SK-N-MC (cell line): ENCODE data around the gene LRRIQ4.

Experiments
- DNase-seq: peaks from one replicate; pipeline ENCODE4 v3.0.0-alpha.2; 2011; ENCODE audit warnings: low read depth, low spot score
- H3K27ac ChIP-seq: fragments of 200-600 bp; sonication (generic); 2 replicates; pipeline ENCODE4 v1.5.1; 2016; ENCODE audit warnings: mixed run types
- H3K36me3 ChIP-seq: fragments of 200-600 bp; sonication (generic); 2 replicates; pipeline ENCODE4 v1.6.1; 2017; ENCODE audit warnings: antibody characterized with exemption, low read length, mixed read lengths; ENCODE audit not compliant: insufficient read depth
- H3K4me3 ChIP-seq: fragments of 200-600 bp; sonication (generic); 2 replicates; pipeline ENCODE4 v1.5.1; 2016
- H3K9ac ChIP-seq: fragments of 200-600 bp; sonication (generic); 2 replicates; pipeline ENCODE4 v1.8.0; 2017; ENCODE audit warnings: mixed run types, mixed read lengths; ENCODE audit not compliant: insufficient read length
- H3K9me3 ChIP-seq: fragments of 200-600 bp; sonication (generic); 2 replicates; pipeline ENCODE4 v1.6.1; 2017; ENCODE audit warnings: low read depth, mild to moderate bottlenecking, antibody characterized with exemption, low read length, moderate library complexity, mixed read lengths
- EZH2 ChIP-seq: fragments of 200-600 bp; sonication (generic); IDR thresholded peaks from one replicate; pipeline ENCODE4 v1.6.1; 2017; ENCODE audit warnings: antibody characterized with exemption
- FOXP2 ChIP-seq: optimal IDR thresholded peaks from 2 replicates; pipeline ENCODE3; 2011; ENCODE audit warnings: mild to moderate bottlenecking, moderate library complexity; ENCODE audit not compliant: insufficient read depth; ENCODE audit errors: extremely low read length, control extremely low read depth
- POLR2AphosphoS5 ChIP-seq: IDR thresholded peaks from 2 replicates; pipeline ENCODE4 v1.6.1; 2012; ENCODE audit warnings: mild to moderate bottlenecking, low read depth, low read length, borderline replicate concordance

The LRRIQ4 gene

DNA sequence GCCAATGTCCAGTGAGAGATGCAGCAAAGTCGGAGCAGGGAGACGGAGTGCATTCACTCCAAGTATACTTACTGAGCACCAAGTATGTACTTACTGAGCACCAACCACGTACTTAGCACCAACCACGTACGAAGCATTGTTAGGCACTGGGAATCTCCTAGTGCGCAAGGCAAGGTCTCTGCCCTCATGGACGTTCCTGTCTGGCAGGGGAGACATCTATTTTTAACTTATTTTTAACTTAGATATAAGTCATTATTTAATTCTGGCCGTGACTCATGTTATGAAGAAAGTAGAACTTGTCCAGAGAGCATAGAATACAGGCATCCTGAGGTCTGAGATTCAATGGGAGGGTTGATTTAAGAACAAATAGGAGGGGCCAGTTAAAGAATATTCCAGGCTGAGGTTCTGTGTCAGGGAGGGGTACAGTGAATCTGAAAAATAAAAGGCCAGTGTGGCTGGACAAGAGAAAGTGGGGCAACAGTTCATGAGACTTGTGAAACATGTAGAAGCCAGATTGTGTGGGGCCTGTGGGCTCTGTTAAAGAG, 66.4 kb downstream of the LRRIQ4 start:
- H3K27ac ChIP-seq = no peak overlapping the region
- no peak for DNase-seq
- no peaks in the 10 kb centered on the region for H3K36me3 ChIP-seq
- no peak overlapping the region for H3K4me3 ChIP-seq
- TF ChIP-seq EZH2 (no peak), FOXP2 (no peak), POLR2AphosphoS5 (no peak)
- H3K9ac ChIP-seq = no peak overlapping the region
- H3K9me3 ChIP-seq = no peaks in the 10 kb centered on the region

- H3K9me3 ChIP-seq = no peaks in the 10 kb centered on the region
- no peak overlapping the region for H3K27ac ChIP-seq
- no peak overlapping the region for H3K4me3 ChIP-seq
- H3K9ac ChIP-seq = no peak overlapping the region
- no peak for TF ChIP-seq EZH2
- TF ChIP-seq POLR2AphosphoS5 = no peak
- no peaks in the 10 kb centered on the region for H3K36me3 ChIP-seq
- no peak for DNase-seq
Observed at GRCh38 chr3:169879845-169880575, 67.3 kb downstream of the LRRIQ4 start.

GRCh38 chr3:169880576-169881250, 68.0 kb downstream of the LRRIQ4 start:
- H3K36me3 ChIP-seq = no peaks in the 10 kb centered on the region
- no peak for DNase-seq
- TF ChIP-seq POLR2AphosphoS5 (no peak), FOXP2 (no peak), EZH2 (no peak)
- H3K4me3 ChIP-seq = no peak overlapping the region
- no peak overlapping the region for H3K27ac ChIP-seq
- no peak overlapping the region for H3K9ac ChIP-seq
- H3K9me3 ChIP-seq = no peaks in the 10 kb centered on the region

DNA sequence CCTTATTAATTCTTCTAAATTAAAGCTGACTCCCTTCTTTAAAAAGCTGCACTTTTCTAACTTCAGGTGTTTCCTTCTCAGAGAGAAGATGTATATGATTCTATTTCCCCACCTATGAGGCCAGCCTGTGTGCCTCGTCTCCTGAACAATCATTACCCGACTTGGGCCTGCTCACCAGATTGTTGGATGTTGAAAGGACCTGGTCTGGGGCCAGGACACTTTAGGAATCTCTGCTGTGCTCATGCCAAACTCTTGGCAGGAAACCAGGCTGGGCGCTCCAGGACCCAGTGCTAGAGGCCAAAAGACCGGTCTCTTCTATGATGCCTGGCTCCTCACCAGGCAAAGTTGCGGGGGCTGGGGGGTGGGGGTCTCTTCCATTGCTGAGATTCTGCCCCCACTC, 74.0 kb downstream of the LRRIQ4 start:
- DNase-seq = no peak
- Histone ChIP-seq H3K36me3 (no peaks in the 10 kb centered on the region), H3K9ac (no peak overlapping the region), H3K27ac (no peak overlapping the region), H3K4me3 (no peak overlapping the region), H3K9me3 (no peaks in the 10 kb centered on the region)
- no peak for TF ChIP-seq POLR2AphosphoS5
- no peak for TF ChIP-seq EZH2
- no peak for TF ChIP-seq FOXP2
